ENCODE measurements around the gene SLC47A1.

GRCh38 chr17:19520641-19521040 is 13.0 kb upstream of the SLC47A1 start:
- no peak for TF ChIP-seq CTCF (IDR thresholded peaks at IDR 0.05)
- TF ChIP-seq SIN3A (IDR thresholded peaks at IDR 0.05; ENCODE audit: borderline replicate concordance, insufficient read depth, low read depth, low read length) = no peak
- no peak for TF ChIP-seq POLR2AphosphoS5 (IDR thresholded peaks at IDR 0.05; ENCODE audit: low read depth, low read length)
